Ramos (cell line): Measurements from ENCODE around the gene PAX4.
"Not testable (repeated sequence)": the region's sequence is repeated elsewhere in the genome, so short reads cannot be mapped to it uniquely, and the experiment has no call there.

Source experiments
- in situ Hi-C: fragments of 300-500 bp; cut with MboI; formaldehyde crosslinking; loops from one replicate; pipeline ENCODE4 v1.14.3; 2022; ENCODE audit warnings: low sequenced_read_pairs; ENCODE audit not compliant: unreplicated experiment

Gene PAX4

DNA sequence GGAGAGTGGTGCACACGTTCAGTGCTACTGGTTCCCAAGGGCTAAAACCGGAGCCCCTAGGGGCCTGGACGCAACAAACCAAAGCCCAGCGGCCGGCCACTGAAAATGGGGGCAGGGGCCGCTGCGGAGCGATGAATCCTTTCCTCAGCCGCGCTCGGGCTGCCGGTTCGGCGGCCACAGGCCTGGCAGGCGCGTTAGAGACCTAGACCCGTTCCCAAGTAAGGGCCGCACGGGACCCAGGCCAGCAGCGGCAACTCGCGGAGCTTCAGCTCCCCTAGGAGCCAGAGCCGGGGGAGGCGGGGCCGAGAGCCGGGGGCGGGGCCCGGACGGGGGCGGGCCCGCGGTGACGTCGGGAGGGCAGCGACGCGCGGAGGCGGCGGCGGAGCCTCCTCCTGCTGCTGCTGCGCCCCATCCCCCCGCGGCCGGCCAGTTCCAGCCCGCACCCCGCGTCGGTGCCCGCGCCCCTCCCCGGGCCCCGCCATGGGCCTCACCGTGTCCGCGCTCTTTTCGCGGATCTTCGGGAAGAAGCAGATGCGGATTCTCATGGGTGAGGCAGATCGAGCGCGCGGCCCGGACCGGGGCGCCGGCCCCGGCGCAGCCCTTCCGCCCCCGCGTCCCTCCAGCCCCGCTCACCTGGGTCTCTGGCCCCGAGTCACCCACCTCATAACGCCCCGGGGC, 29.8 kb downstream of the PAX4 start, which contains the start of gene ARF5:
Gene ARF5 (plus strand): TSS at position 393 of the 678 bp plus-strand sequence. CDS start 88 bp downstream, at position 481.
- in situ Hi-C loops, result no loop called here

DNA sequence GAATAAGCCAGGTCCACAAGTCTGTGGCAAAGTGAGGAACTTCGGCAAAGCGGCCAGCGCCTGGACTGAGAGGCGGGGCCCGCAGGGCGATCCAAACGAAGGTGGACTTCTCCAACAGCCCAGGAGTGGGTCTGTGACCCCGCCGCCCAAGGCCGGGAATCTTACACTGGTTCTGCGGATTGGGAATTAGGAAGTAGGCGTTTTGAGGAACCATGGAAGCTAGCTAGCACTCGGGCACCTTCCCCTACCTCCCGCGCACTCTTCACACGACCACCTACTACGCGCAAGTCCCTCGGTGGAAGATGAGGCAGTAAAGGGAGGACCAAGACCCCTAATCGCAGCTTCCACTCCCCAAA, 30.3 kb downstream of the PAX4 start:
- in situ Hi-C loops, result no loop called here

GRCh38 chr7:127586346-127586745, 31.6 kb downstream of the PAX4 start:
- in situ Hi-C loops, result no loop called here

DNA sequence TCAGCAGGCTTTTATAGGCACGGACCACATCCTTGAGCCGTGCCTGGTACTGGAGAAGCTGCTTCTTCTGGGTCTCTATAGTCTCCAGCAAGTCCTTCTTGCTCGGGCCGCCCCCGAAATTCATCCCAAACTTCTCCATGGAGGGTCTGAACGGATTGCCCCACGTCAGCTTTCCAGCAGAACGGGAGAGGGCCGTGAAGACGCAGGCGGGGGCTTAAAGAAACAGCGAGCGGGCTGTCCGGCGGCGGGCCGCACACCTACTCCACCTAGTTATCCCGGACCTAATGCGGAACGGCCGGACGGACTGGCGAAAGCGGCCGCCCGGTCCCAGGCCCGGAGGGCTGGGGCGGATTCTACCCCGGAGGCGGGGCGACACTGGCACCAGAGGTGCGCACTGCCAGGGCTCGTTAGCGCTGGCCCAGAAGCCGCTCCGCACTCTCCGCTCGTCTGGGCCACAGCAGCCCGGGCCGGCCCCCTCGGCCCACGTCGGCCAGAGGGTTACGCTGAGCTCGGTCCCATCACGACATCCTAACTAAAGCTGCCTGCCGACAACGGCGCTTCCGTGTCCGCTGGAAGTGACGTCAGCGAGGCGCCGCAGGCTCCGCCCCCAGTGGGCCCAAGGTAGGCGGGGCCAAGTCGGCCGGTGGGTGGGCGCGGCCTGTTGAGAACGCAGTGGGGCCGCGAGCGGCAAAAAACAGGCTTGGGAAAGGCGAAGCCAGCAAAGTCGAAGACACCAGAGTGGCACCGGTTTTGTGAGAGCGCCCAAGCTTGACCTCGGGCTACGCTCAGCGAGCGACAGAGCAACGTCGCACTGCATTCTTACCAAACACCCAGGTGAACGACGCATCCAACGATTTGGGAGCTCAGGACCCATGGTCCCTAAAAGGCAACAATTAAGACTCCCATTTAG, 32.6 kb downstream of the PAX4 start, which contains the start of gene GCC1:
Gene GCC1 (minus strand): TSS at position 553 of the 910 bp plus-strand sequence. CDS start 414 bp downstream, at position 139.
- in situ Hi-C loops, result no loop called here

- in situ Hi-C loops, result no loop called here
Measured at GRCh38 chr7:127584648-127585043, 33.3 kb downstream of the PAX4 start.

GRCh38 chr7:127582361-127582760, 35.6 kb downstream of the PAX4 start:
- in situ Hi-C loops, result no loop called here

DNA sequence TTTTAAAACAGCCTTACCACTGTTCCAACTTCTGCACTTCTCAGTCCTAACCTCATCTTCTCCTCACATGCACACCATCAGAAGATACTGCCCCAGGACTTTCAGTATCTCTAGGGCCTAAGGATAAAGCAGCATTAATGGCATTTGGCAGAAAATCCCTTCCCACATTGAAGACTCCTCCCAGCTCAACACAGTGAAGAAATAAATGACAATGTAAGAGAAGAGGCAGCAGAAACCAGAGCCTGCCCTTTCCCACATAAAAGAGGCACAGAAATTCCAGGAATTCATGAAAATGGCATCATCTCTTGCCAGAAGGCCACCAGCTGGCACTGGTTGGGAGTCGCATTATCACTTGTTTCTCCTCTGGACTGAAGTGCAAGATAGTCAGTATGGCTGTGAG, 36.2 kb downstream of the PAX4 start:
- in situ Hi-C loops, result no loop called here

GRCh38 chr7:127580612-127581011, 37.3 kb downstream of the PAX4 start:
- in situ Hi-C loops, result no loop called here

DNA sequence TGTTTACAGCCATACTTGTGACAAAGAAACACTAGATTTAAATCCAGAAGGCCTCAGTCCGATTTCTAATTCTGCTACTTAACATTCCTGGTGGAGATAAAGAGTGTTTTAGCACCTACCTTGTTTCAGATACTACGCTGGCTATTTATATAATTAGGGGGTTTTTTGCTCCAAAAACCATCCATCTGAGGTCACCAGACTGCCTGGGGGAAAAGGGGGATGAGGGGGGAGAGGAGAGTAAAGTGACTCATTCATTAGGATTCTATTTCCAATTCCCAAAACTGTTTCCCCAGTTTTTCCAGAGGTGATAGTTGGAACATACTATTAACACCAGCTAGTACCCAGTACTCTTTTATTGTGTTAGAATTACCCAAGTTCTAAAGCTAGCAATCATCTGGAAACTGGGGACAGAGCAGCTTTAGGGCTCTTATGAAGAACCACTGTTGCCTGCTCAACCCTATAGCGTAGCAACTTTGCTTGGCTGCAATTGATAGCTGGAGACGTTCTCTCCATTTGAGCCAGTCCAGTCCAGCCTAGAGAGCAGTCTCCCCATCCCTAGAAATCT, 39.1 kb downstream of the PAX4 start:
- in situ Hi-C loops, result no loop called here

- in situ Hi-C loops, result no loop called here
Measured at GRCh38 chr7:127578036-127578684, 39.8 kb downstream of the PAX4 start.

DNA sequence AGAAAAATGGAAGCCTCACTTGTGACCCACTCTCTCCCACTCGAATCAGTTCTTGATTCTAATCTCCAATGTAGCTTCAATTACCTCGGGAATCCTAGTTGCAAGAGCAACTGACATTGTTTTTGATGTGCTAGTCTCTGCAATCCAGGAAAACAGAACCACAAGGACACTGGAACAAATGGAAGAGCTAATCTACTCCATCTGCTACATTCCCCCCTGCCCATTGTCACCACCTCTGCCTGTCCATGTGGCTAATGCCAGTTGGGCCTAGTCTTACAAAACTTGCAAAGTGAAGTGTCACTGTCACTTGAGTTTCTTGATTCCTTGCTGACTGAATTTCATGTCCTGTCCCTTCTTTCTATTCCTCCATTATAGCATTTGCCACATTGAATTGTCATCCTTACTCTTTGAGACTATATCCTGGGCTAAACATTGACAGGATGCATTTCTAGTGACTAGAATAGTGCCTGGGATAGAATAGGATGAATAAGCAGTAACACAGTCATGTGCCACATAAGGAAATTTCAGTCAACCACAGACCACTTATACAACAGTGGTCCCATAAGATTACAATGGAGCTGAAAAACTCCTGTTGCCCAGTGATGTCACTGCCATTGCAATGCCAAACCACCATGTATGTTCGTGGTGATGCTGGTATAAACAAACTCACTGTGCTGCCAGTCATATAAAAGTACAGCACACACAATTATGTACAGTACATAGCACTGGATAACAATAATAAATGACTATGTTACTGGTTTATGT, 46.0 kb downstream of the PAX4 start:
- in situ Hi-C loops, result no loop called here

GRCh38 chr7:127568034-127568433, 49.9 kb downstream of the PAX4 start:
- in situ Hi-C loops, result not testable (repeated sequence)

DNA sequence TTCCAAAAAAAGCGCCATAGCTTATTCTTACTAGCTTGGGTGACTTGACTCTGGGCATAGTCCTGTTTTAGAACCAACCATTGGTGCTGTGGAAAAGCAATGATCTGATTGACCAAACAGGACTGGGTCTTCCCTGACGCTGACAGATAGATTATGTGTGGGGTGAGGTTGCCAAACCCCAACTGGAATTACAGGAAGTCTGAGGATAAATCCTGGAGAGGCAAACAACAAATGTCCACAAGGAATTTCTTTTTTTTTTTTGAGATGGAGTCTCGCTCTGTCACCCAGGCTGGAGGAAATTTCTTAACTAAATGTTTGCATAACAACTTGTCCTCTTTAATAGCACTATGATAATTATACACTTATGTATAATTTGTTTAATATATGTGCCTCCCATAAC, 51.7 kb downstream of the PAX4 start:
- in situ Hi-C loops, result no loop called here
